Progenitor cell of endocrine pancreas (in vitro differentiated cells): Measurements from ENCODE around the gene CACNA1E. TPM values are rescaled to one million over a fixed set of nuclear protein-coding genes. Genes with fewer than 3 reads are reported as not detected.

Experiments used
- DNase-seq: peaks from one replicate; pipeline ENCODE4 v3.0.0; 2021; ENCODE audit warnings: low spot score; ENCODE audit not compliant: unreplicated experiment
- H3K27ac Mint-ChIP-seq: 2 replicates; pipeline ENCODE4 v1.8.0; 2021; ENCODE audit warnings: mild to moderate bottlenecking, moderate library complexity, mixed read lengths
- H3K27me3 Mint-ChIP-seq: 2 replicates; pipeline ENCODE4 v1.8.0; 2021; ENCODE audit warnings: mixed read lengths
- H3K36me3 Mint-ChIP-seq: 2 replicates; pipeline ENCODE4 v1.8.0; 2022; ENCODE audit warnings: mixed read lengths; ENCODE audit not compliant: insufficient read depth
- H3K4me1 Mint-ChIP-seq: 2 replicates; pipeline ENCODE4 v1.8.0; 2021; ENCODE audit warnings: low read depth, mixed read lengths
- H3K4me3 Mint-ChIP-seq: 2 replicates; pipeline ENCODE4 v1.8.0; 2021; ENCODE audit warnings: low read depth, mild to moderate bottlenecking, moderate library complexity, mixed read lengths
- H3K9me3 Mint-ChIP-seq: 2 replicates; pipeline ENCODE4 v1.8.0; 2021; ENCODE audit warnings: low read depth, mixed read lengths
- CTCF ChIP-seq: fragments of 200-600 bp; sonication (generic); IDR thresholded peaks from one replicate; pipeline ENCODE4 v1.5.0; 2021; ENCODE audit warnings: antibody characterized with exemption, mild to moderate bottlenecking; ENCODE audit not compliant: unreplicated experiment
- total RNA-seq: library from RNA; stranded (reverse); gene quantifications from 2 replicates; pipeline ENCODE4 v1.2.1, GENCODE V29; 2021

Gene CACNA1E
- total RNA-seq, 1 donor from 2014 or later: 0.55 TPM

DNA sequence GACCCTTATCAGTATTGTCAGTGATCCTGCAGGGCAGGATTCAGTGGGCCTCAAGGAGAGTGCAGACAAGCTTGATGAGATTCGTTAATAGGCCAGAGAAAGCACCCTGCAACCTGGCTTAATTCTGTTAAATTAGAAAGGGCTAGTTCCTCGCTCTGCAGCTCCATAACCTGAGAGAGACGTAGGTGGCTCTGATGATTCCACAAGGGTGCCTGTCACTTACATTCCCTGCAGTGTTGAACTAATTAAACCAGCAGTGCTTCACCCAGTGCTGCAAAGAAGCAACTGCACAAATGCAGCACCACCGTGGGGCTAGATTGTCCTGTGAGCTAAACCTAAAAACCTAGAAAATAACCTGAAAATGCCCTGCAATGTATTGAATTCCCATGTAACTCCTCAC is 270.8 kb downstream of the CACNA1E start:
- no peak for DNase-seq
- Mint-ChIP-seq H3K27me3 (peaks cover 4% of the 10 kb centered on the region), H3K4me1 (peaks cover 8% of the 10 kb centered on the region), H3K27ac (no peak overlapping the region), H3K36me3 (no peaks in the 10 kb centered on the region), H3K9me3 (no peaks in the 10 kb centered on the region), H3K4me3 (no peak overlapping the region)
- no peak for TF ChIP-seq CTCF

DNA sequence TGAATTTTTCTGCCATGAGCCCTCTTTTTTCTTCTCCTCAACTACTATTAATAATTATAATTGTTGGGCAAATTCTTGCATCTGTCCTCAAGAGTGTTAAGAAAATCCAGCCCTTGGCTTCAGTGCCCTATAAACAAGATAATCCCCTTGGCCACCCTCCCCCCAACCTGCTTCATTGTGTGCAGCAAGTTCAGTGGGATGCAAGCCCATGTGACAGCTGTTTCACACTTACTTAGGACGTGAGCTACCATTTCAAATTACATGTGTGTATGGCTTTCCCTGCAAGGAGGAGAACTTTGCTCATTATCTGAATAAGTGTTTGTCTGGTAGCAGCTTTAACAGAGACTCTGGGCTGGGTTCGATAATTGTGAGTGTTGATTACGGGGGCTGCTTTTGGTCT is 276.2 kb downstream of the CACNA1E start:
- H3K27me3 Mint-ChIP-seq: peaks cover 4% of the 10 kb centered on the region
- TF ChIP-seq CTCF: no peak
- no peaks in the 10 kb centered on the region for H3K9me3 Mint-ChIP-seq
- no peaks in the 10 kb centered on the region for H3K4me1 Mint-ChIP-seq
- no peak for DNase-seq
- H3K27ac Mint-ChIP-seq: no peak overlapping the region
- H3K36me3 Mint-ChIP-seq: no peaks in the 10 kb centered on the region
- H3K4me3 Mint-ChIP-seq: no peak overlapping the region

DNA sequence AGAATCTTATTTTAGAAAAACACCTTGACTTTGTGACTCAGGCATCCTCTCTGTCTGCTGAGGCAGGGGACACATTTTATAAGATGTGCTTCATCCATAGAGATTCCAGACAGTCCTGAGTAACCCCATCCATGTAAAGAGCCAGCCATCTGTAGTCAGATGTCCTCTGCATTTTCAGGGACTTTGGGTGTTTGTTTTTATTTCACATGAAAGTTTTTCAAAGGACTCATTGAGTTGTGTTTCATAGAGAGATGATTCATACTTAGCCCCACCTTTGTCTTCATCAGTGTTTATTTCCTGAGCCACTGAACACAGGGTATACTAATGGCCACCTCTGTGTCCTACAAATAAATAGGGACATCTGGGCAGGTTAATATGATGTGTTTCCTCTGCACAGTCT is 280.4 kb downstream of the CACNA1E start:
- Mint-ChIP-seq H3K27me3 (peaks cover 3% of the 10 kb centered on the region), H3K36me3 (no peaks in the 10 kb centered on the region), H3K27ac (no peak overlapping the region), H3K4me3 (no peak overlapping the region), H3K9me3 (no peaks in the 10 kb centered on the region), H3K4me1 (no peaks in the 10 kb centered on the region)
- DNase-seq: no peak
- no peak for TF ChIP-seq CTCF

DNA sequence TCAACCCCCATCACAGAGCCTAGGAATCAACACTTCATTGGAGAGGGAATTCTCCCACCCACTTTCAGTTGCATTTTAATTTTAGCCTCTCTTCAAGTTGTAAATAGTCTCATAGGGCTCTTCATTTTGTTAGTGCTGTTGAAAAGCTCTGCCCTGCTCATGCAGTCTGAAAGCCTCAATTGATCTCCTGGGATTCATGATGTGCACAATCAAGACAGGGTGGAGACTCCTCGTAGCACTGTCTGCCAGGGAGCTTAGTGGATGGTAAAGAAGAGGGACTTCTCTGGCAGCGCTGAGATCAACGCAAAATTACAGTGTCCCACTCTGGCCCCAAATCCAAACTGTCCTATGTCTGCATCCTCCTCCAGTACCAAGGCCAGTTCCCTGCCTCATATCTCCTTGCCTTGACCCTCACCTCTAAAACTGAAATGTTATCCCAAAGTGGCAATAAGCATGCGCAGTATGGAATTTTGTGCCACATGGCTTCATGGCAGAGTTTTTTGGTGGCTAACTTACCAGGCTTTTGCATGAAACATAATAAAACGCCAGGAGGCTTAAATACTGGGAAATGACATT is 282.2 kb downstream of the CACNA1E start:
- Mint-ChIP-seq H3K27ac (no peak overlapping the region), H3K4me1 (no peaks in the 10 kb centered on the region), H3K9me3 (no peaks in the 10 kb centered on the region), H3K36me3 (no peaks in the 10 kb centered on the region), H3K27me3 (peaks cover 2% of the 10 kb centered on the region), H3K4me3 (no peak overlapping the region)
- DNase-seq: no peak
- no peak for TF ChIP-seq CTCF

GRCh38 chr1:181767001-181767708 is 283.8 kb downstream of the CACNA1E start:
- H3K9me3 Mint-ChIP-seq: no peaks in the 10 kb centered on the region
- TF ChIP-seq CTCF: no peak
- no peak overlapping the region for H3K27ac Mint-ChIP-seq
- no peak for DNase-seq
- H3K4me3 Mint-ChIP-seq: no peak overlapping the region
- H3K27me3 Mint-ChIP-seq: peaks cover 2% of the 10 kb centered on the region
- H3K36me3 Mint-ChIP-seq: no peaks in the 10 kb centered on the region
- no peaks in the 10 kb centered on the region for H3K4me1 Mint-ChIP-seq
